Measurements from ENCODE around the gene ASPDH.

Gene ASPDH

DNA sequence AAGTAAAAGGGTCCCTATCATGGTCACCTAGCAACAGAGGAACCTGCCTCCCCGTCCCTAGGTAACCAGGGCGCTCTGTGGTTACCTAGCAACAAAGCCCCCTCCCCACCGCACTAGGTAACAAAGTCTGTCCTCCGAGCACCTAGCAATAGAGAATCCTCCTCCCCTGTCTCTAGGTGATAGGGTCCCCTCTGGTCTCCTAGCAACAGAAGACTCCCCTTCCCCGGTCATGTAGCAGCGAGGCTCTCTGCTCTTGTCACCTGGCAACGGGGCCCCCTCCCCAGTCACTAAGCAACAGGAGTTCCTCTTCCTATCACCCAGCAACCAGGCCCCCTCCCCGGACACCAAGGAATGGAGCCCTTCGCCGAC lies 3.0 kb downstream of the ASPDH start:
- no peak for TF ChIP-seq FOXP2 (optimal IDR thresholded peaks at IDR 0.05; ENCODE audit: borderline replicate concordance, extremely low read depth, extremely low read length, insufficient read depth)
- no peak for TF ChIP-seq SIN3A (IDR thresholded peaks at IDR 0.05; ENCODE audit: borderline replicate concordance, insufficient read depth, low read length)
- TF ChIP-seq TAF1 (IDR thresholded peaks at IDR 0.05; ENCODE audit: borderline replicate concordance, insufficient read depth, low read length), result no peak
- no peak for TF ChIP-seq POLR2AphosphoS5 (IDR thresholded peaks at IDR 0.05; ENCODE audit: low read depth, low read length)
- no peak for TF ChIP-seq REST (IDR thresholded peaks at IDR 0.05; ENCODE audit: insufficient read depth in 1 of 2, low read depth in 2 of 2, low read length in 2 of 2)

GRCh38 chr19:50510121-50510670 lies 3.5 kb downstream of the ASPDH start:
- TF ChIP-seq TAF1 (IDR thresholded peaks at IDR 0.05; ENCODE audit: borderline replicate concordance, insufficient read depth, low read length) (no peak), FOXP2 (optimal IDR thresholded peaks at IDR 0.05; ENCODE audit: borderline replicate concordance, extremely low read depth, extremely low read length, insufficient read depth) (no peak), POLR2AphosphoS5 (IDR thresholded peaks at IDR 0.05; ENCODE audit: low read depth, low read length) (no peak), REST (IDR thresholded peaks at IDR 0.05; ENCODE audit: insufficient read depth in 1 of 2, low read depth in 2 of 2, low read length in 2 of 2) (no peak), SIN3A (IDR thresholded peaks at IDR 0.05; ENCODE audit: borderline replicate concordance, insufficient read depth, low read length) (no peak)

DNA sequence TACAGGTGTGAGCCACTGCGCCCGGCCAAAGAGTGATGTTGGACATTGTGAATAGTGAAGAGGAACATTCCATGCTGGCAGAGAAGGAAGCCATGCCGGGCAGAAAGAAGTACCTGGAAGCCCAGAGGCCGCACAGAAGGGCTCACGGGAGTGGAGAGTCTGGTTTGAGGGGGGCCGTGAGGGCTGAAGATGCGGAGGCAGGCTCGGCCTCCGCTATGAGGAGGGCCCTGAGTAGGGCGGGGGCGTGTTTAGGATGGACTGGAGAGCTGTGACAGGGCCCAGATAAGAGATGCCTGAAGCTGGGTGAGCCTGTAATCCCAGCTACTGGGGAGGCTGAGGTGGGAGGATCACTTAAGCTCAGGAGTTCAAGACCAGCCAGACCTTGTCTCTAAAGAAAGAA lies 4.3 kb downstream of the ASPDH start:
- no peak for TF ChIP-seq TAF1 (IDR thresholded peaks at IDR 0.05; ENCODE audit: borderline replicate concordance, insufficient read depth, low read length)
- TF ChIP-seq SIN3A (IDR thresholded peaks at IDR 0.05; ENCODE audit: borderline replicate concordance, insufficient read depth, low read length), result no peak
- TF ChIP-seq POLR2AphosphoS5 (IDR thresholded peaks at IDR 0.05; ENCODE audit: low read depth, low read length), result no peak
- TF ChIP-seq FOXP2 (optimal IDR thresholded peaks at IDR 0.05; ENCODE audit: borderline replicate concordance, extremely low read depth, extremely low read length, insufficient read depth), result no peak
- TF ChIP-seq REST (IDR thresholded peaks at IDR 0.05; ENCODE audit: insufficient read depth in 1 of 2, low read depth in 2 of 2, low read length in 2 of 2), result no peak

DNA sequence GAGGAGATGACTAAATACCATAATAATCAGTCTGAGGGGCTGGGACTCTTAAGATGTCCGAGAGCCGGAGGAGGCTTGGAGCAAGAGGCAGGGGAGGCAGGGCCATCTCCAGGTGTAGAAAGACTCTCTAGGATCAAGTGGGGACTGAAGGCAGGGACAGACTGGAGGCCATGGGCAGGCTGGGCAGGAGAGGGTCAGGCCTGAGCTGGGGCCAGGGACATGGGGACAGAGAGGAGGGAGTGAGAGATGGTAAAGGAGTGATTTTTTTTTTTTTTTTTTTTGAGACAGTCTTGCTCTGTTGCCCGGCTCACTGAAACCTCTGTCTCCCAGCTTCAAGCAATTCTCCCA lies 4.9 kb downstream of the ASPDH start:
- no peak for TF ChIP-seq POLR2AphosphoS5 (IDR thresholded peaks at IDR 0.05; ENCODE audit: low read depth, low read length)
- TF ChIP-seq TAF1 (IDR thresholded peaks at IDR 0.05; ENCODE audit: borderline replicate concordance, insufficient read depth, low read length), result no peak
- no peak for TF ChIP-seq SIN3A (IDR thresholded peaks at IDR 0.05; ENCODE audit: borderline replicate concordance, insufficient read depth, low read length)
- no peak for TF ChIP-seq FOXP2 (optimal IDR thresholded peaks at IDR 0.05; ENCODE audit: borderline replicate concordance, extremely low read depth, extremely low read length, insufficient read depth)
- TF ChIP-seq REST (IDR thresholded peaks at IDR 0.05; ENCODE audit: insufficient read depth in 1 of 2, low read depth in 2 of 2, low read length in 2 of 2), result no peak

- TF ChIP-seq SIN3A (IDR thresholded peaks at IDR 0.05; ENCODE audit: borderline replicate concordance, insufficient read depth, low read length) (no peak), TAF1 (IDR thresholded peaks at IDR 0.05; ENCODE audit: borderline replicate concordance, insufficient read depth, low read length) (no peak)
Observed at GRCh38 chr19:50507376-50507775, 6.3 kb downstream of the ASPDH start.
